Mucosa of descending colon (tissue), 3 donors: ENCODE measurements around the gene PLPP4. TPM values are rescaled to one million over a fixed set of nuclear protein-coding genes. Genes with fewer than 3 reads are reported as not detected.
A peak's percentile ranks its signal among the peaks of the same experiment; 100 is the strongest.

Experiments used
- ATAC-seq: fragments of 200-7000 bp; cut with Tn5 transposase; one replicate; pipeline ENCODE4 v1.9.1; 2020; ENCODE audit warnings: mild to moderate bottlenecking, moderate library complexity
- DNase-seq, 3 donors: peaks; one replicate each; pipeline ENCODE4 v3.0.0-alpha.2; 2020
- H3K36me3 ChIP-seq: fragments of 200-600 bp; one replicate; pipeline ENCODE4 v1.8.0; 2021; ENCODE audit warnings: low read depth, mild to moderate bottlenecking
- H3K4me1 ChIP-seq: fragments of 200-600 bp; one replicate; pipeline ENCODE4 v1.8.0; 2021; ENCODE audit warnings: low read depth, mild to moderate bottlenecking
- H3K4me3 ChIP-seq: fragments of 200-600 bp; one replicate; pipeline ENCODE4 v1.8.0; 2021; ENCODE audit warnings: mild to moderate bottlenecking
- H3K9me3 ChIP-seq: fragments of 200-600 bp; one replicate; pipeline ENCODE4 v1.8.0; 2021; ENCODE audit warnings: mild to moderate bottlenecking
- CTCF ChIP-seq: fragments of 200-600 bp; IDR thresholded peaks from one replicate; pipeline ENCODE4 v1.8.0; 2022; ENCODE audit warnings: antibody characterized with exemption, mild to moderate bottlenecking
- intact Hi-C, 2 donors: fragments of 100-400 bp; cut with DNase I in 1 of 2; cut with micrococcal nuclease in 1 of 2; formaldehyde crosslinking; loops; one replicate each; pipeline versions ENCODE4 v1.11.0 to v1.11.1; 2022; cut with DNase I, micrococcal nuclease
- total RNA-seq, 3 donors: library from RNA; stranded (reverse); fragmentation: NEBNext Ultra II Directional in 2 of 3; extraction: Animal tissue kit (Norgen Biotek cat#: 25700) in 2 of 3; gene quantifications; one replicate each; pipeline versions ENCODE4 v1.2.1 to v1.2.4, GENCODE V29; 2021 to 2023
- donor health status: DM: no; HTN: no; CAD: no; lungs with moderate emphysema.
- donor health status: DM: no; HTN: no; CAD: no.
- donor health status: DM: no; HTN: yes; CAD: no.

PLPP4 gene
- total RNA-seq, 3 donors from 2014 or later, result 2.6 TPM; not detected in 2

- no peak overlapping the region for H3K4me3 ChIP-seq
- TF ChIP-seq CTCF, result no peak
- no peak for DNase-seq
- no peaks in the 10 kb centered on the region for H3K9me3 ChIP-seq
- H3K36me3 ChIP-seq, result no peaks in the 10 kb centered on the region
- intact Hi-C loops, result no loop called here
- no peaks in the 10 kb centered on the region for H3K4me1 ChIP-seq
- no peak for ATAC-seq
These were observed 118.0 kb downstream of the PLPP4 start for GRCh38 chr10:120574981-120575380.

GRCh38 chr10:120575411-120575810 lies 118.4 kb downstream of the PLPP4 start:
- Histone ChIP-seq H3K4me3 (no peak overlapping the region), H3K4me1 (no peaks in the 10 kb centered on the region), H3K36me3 (no peaks in the 10 kb centered on the region), H3K9me3 (no peaks in the 10 kb centered on the region)
- no peak for ATAC-seq
- intact Hi-C loops, result no loop called here
- DNase-seq, result no peak
- no peak for TF ChIP-seq CTCF

DNA sequence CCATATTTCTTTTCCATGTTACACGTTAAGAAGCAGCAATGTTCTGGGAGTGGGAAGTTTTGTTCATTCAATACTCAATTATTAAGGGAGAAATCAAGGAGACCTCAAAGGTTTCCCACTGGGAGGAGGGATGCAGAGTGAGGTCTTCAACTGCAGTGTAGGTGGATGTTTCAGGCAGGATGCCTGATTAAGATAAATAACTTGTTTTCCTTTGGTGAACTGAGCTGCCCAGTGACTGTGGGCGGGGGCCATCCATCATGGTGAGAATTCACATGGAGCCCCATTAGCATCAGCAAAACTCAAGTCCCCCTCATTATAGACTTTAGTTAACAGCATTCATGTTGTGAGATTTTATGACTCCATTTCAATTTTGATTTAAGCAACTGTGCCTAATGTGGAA lies 121.1 kb downstream of the PLPP4 start:
- no peak for DNase-seq
- ATAC-seq, result no peak
- TF ChIP-seq CTCF, result no peak
- H3K4me3 ChIP-seq, result no peak overlapping the region
- H3K9me3 ChIP-seq, result no peaks in the 10 kb centered on the region
- H3K4me1 ChIP-seq, result no peaks in the 10 kb centered on the region
- no peaks in the 10 kb centered on the region for H3K36me3 ChIP-seq
- intact Hi-C loops, result no loop called here

DNA sequence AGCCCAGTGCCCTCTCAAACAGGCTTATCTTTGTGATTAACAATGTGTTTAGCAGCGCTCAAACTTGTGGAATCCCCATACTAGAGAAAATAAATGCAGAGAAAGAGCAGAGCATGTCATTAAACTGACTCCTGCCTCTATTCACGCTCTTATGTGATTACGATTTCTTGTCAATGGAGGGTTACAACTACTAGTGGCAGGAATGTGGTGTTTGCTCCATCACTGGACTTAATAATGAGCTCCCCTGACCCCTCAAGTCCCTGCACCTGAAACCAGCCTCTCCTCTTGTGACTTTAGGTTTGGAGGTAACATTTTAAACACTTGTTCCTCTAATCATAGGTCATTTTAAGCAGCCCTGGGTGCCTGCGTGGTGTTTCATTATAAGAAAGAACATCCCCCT lies 121.9 kb downstream of the PLPP4 start:
- Histone ChIP-seq H3K4me3 (no peak overlapping the region), H3K9me3 (no peaks in the 10 kb centered on the region), H3K36me3 (no peaks in the 10 kb centered on the region), H3K4me1 (no peaks in the 10 kb centered on the region)
- intact Hi-C loops, result no loop called here
- ATAC-seq (no peak), DNase-seq (no peak)
- no peak for TF ChIP-seq CTCF

DNA sequence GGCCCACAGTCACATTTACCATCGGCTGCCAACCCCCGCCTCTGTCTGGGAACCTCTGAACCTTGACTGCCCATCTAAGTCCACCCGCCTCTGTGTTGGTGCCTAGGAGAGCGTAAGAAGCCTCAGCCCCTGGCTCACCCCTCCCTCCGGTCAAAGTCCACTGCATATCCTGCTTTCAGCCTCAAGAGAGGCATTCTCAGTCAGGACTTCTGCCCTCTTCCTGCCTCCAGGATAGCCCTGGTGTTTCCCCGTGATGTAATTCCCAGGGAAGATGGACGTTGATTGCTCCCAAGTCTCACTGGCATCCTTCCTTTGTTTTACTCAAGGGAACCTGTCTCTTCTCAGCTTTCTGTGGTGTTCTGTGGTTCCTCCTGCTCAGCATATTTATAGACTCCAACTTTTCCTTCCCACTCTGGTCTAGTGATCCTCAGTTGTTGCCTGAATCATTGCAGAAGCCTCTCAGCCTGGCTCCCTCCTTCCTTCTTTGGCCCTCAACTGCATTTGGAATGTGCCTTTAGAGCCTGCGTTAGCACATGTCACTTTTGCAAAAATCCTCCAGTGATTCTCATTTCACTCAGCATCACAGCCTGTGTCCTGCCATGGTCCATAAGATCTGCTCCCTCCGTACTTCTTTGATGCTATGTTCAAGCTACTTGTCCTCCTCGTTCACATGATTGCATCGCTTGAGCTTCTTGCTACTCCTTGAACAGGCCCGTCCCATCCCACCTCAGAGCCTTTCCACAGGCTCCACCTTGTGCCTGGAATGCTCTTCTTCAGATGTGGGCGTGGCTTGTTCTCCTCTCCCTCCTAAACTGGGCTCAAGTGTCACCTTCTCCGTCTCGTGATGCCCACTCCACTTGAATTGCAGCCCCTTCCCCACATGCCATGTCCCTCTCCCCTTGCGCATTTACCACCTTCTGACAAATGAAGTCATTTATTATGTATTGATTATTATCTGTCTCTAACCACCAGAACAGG lies 124.2 kb downstream of the PLPP4 start:
- DNase-seq (peak in 1 of 3 donors; percentile 7), ATAC-seq (peak; percentile 47)
- intact Hi-C loops, result no loop called here
- Histone ChIP-seq H3K9me3 (no peaks in the 10 kb centered on the region), H3K4me3 (no peak overlapping the region), H3K36me3 (no peaks in the 10 kb centered on the region), H3K4me1 (no peaks in the 10 kb centered on the region)
- TF ChIP-seq CTCF, result no peak
